IMR-90 (cell line): ENCODE data around the gene ADARB2. TPM values are rescaled to one million over a fixed set of nuclear protein-coding genes. Genes with fewer than 3 reads are reported as not detected.

ENCODE experiments used
- ATAC-seq: fragments of 200-7000 bp; cut with Tn5 transposase; 2 replicates; pipeline ENCODE4 v1.9.1; 2020; ENCODE audit warnings: low read depth, mild to moderate bottlenecking, moderate library complexity
- BruUV-seq: library from RNA; stranded (reverse); fragments of 400-500 nt; replicated peaks from 2 replicates; lab custom pipeline; 2021; lab: Mats Ljungman, UMichigan
- CTCF ChIA-PET: fragments of 300-600 bp; formaldehyde crosslinking; extraction: SDS; loops from one replicate; lab custom pipeline; 2021; ENCODE audit warnings: antibody characterized with exemption; lab: Yijun Ruan, JAX
- POLR2A ChIA-PET: fragments of 300-600 bp; sonication (Branson Sonifier 250); formaldehyde crosslinking; loops from one replicate; lab custom pipeline; 2022; ENCODE audit warnings: antibody characterized with exemption; ENCODE audit not compliant: unreplicated experiment; lab: Charles Lee
- DNase-seq: peaks from one replicate; pipeline ENCODE4 v3.0.0; 2013
- H2AFZ ChIP-seq: replicated peaks from 2 replicates; pipeline ENCODE3; 2013; ENCODE audit warnings: low read length, mild to moderate bottlenecking; ENCODE audit not compliant: poor library complexity
- H2AK5ac ChIP-seq: 2 replicates; pipeline ENCODE4 v1.6.1; 2013; ENCODE audit warnings: low read depth, low read length, inconsistent platforms
- H2AK9ac ChIP-seq: replicated peaks from 2 replicates; pipeline ENCODE3; 2013; ENCODE audit warnings: mild to moderate bottlenecking, low read depth, low read length, moderate library complexity; ENCODE audit not compliant: poor library complexity
- H2BK120ac ChIP-seq: 2 replicates; pipeline ENCODE4 v1.6.1; 2013; ENCODE audit warnings: low read depth, low read length, inconsistent platforms
- H2BK15ac ChIP-seq: 3 replicates; pipeline ENCODE4 v1.6.1; 2013; ENCODE audit warnings: low read depth, low read length, inconsistent platforms
- H2BK20ac ChIP-seq: 2 replicates; pipeline ENCODE4 v1.6.1; 2013; ENCODE audit warnings: low read depth, mild to moderate bottlenecking, inconsistent platforms, low read length, moderate library complexity
- H2BK5ac ChIP-seq: 2 replicates; pipeline ENCODE4 v1.6.1; 2013; ENCODE audit warnings: mild to moderate bottlenecking, low read depth, low read length, inconsistent platforms; ENCODE audit not compliant: poor library complexity, severe bottlenecking
- H3K14ac ChIP-seq: replicated peaks from 2 replicates; pipeline ENCODE4 v1.6.1; 2013; ENCODE audit warnings: low read depth, low read length, inconsistent platforms
- H3K18ac ChIP-seq: 2 replicates; pipeline ENCODE4 v1.6.1; 2013; ENCODE audit warnings: low read depth, low read length, control low read depth
- H3K23ac ChIP-seq: 2 replicates; pipeline ENCODE4 v1.6.1; 2013; ENCODE audit warnings: low read depth, low read length, inconsistent platforms
- H3K27ac ChIP-seq: 2 replicates; pipeline ENCODE4 v1.5.1; 2013; ENCODE audit warnings: mild to moderate bottlenecking, control low read depth, low read length; ENCODE audit not compliant: insufficient read depth
- H3K27me3 ChIP-seq: 2 replicates; pipeline ENCODE4 v1.6.1; 2013; ENCODE audit warnings: low read length; ENCODE audit not compliant: control insufficient read depth, insufficient read depth
- H3K36me3 ChIP-seq: 2 replicates; pipeline ENCODE4 v1.6.1; 2013; ENCODE audit warnings: low read length, mixed read lengths; ENCODE audit not compliant: control insufficient read depth, insufficient read depth
- H3K4ac ChIP-seq: 2 replicates; pipeline ENCODE4 v1.6.1; 2013; ENCODE audit warnings: low read depth, low read length, inconsistent platforms
- H3K4me1 ChIP-seq: 2 replicates; pipeline ENCODE4 v1.6.1; 2013; ENCODE audit warnings: low read length, mixed read lengths; ENCODE audit not compliant: control insufficient read depth, insufficient read depth
- H3K4me2 ChIP-seq: 2 replicates; pipeline ENCODE4 v1.6.1; 2013; ENCODE audit warnings: low read depth, mild to moderate bottlenecking, control low read depth, low read length, moderate library complexity
- H3K4me3 ChIP-seq: 2 replicates; pipeline ENCODE4 v1.5.1; 2013; ENCODE audit warnings: low read depth, mild to moderate bottlenecking, control low read depth, low read length, moderate library complexity; ENCODE audit not compliant: insufficient read depth
- H3K56ac ChIP-seq: 2 replicates; pipeline ENCODE4 v1.6.1; 2013; ENCODE audit warnings: low read length, inconsistent platforms; ENCODE audit not compliant: insufficient read depth; ENCODE audit errors: extremely low read depth
- H3K79me1 ChIP-seq, 2 experiments: 2 replicates each; pipeline ENCODE4 v1.6.1; 2013; ENCODE audit warnings: low read length in 2 of 2, inconsistent platforms in 1 of 2, low read depth in 1 of 2
- H3K9ac ChIP-seq: 2 replicates; pipeline ENCODE4 v1.6.1; 2013; ENCODE audit warnings: low read depth, low read length, control low read depth
- H3K9me1 ChIP-seq: 2 replicates; pipeline ENCODE4 v1.6.1; 2013; ENCODE audit warnings: low read length, inconsistent platforms; ENCODE audit not compliant: insufficient read depth
- H3K9me3 ChIP-seq: 2 replicates; pipeline ENCODE4 v1.6.1; 2013; ENCODE audit warnings: low read length; ENCODE audit not compliant: control insufficient read depth, insufficient read depth
- H4K20me1 ChIP-seq: 2 replicates; pipeline ENCODE4 v1.6.1; 2013; ENCODE audit warnings: low read length, inconsistent platforms; ENCODE audit not compliant: insufficient read depth
- H4K5ac ChIP-seq: 2 replicates; pipeline ENCODE4 v1.6.1; 2013; ENCODE audit warnings: mild to moderate bottlenecking, low read depth, low read length, control low read depth
- H4K8ac ChIP-seq, 2 experiments: 2 replicates each; pipeline ENCODE4 v1.6.1; 2013; ENCODE audit warnings: low read depth in 2 of 2, low read length in 2 of 2, control low read depth in 1 of 2, inconsistent platforms in 1 of 2
- H4K91ac ChIP-seq: 2 replicates; pipeline ENCODE4 v1.6.1; 2013; ENCODE audit warnings: low read depth, low read length, inconsistent platforms; ENCODE audit not compliant: insufficient read depth
- CEBPB ChIP-seq: IDR thresholded peaks from 2 replicates; pipeline ENCODE4 v1.6.1; 2012; ENCODE audit warnings: low read depth, low read length, improper control_type of control experiment
- ELK1 ChIP-seq: fragments of 150-350 bp; IDR thresholded peaks from 2 replicates; pipeline ENCODE4 v1.6.1; 2016; ENCODE audit warnings: low read depth, mild to moderate bottlenecking, low read length, moderate library complexity, borderline replicate concordance
- FOS ChIP-seq: fragments of 150-350 bp; IDR thresholded peaks from 2 replicates; pipeline ENCODE4 v1.6.1; 2016; ENCODE audit warnings: low read depth, low read length
- MAZ ChIP-seq: IDR thresholded peaks from 2 replicates; pipeline ENCODE4 v1.6.1; 2012; ENCODE audit warnings: low read depth, mild to moderate bottlenecking, low read length, improper control_type of control experiment, moderate library complexity, borderline replicate concordance
- POLR2A ChIP-seq: IDR thresholded peaks from 2 replicates; pipeline ENCODE4 v1.6.1; 2012; ENCODE audit warnings: mild to moderate bottlenecking, low read depth, low read length
- RFX5 ChIP-seq: IDR thresholded peaks from 2 replicates; pipeline ENCODE4 v1.8.0; 2012; ENCODE audit warnings: low read depth, mild to moderate bottlenecking, low read length, moderate library complexity
- SMC3 ChIP-seq: fragments of 150-350 bp; IDR thresholded peaks from 2 replicates; pipeline ENCODE4 v1.6.1; 2016; ENCODE audit warnings: low read depth, mild to moderate bottlenecking, antibody characterized with exemption, low read length, moderate library complexity
- WGBS, 2 experiments: methylation state at CpG; one replicate each; pipeline versions ENCODE4 v1.1.5 to v1.1.7; 2013; ENCODE audit warnings: missing lambda C conversion rate in 2 of 2; ENCODE audit not compliant: insufficient read length in 1 of 2; ENCODE audit errors: extremely low coverage in 2 of 2; 5-methylcytosine and 5-hydroxymethylcytosine counted together
- dilution Hi-C: fragments of 300-500 bp; cut with HindIII; formaldehyde crosslinking; loops from one replicate; pipeline ENCODE4 v1.14.3; 2018; ENCODE audit warnings: low sequenced_read_pairs; ENCODE audit not compliant: unreplicated experiment
- in situ Hi-C: fragments of 300-500 bp; cut with MboI; formaldehyde crosslinking; loops from 3 replicates; pipeline ENCODE4 v1.14.3; 2019; ENCODE audit warnings: low sequenced_read_pairs, inconsistent platforms, mixed read lengths
- intact Hi-C: fragments of 100-400 bp; cut with micrococcal nuclease; formaldehyde crosslinking; loops from 2 replicates; pipeline ENCODE4 v1.10.0; 2022
- polyA plus RNA-seq, 3 experiments: library from polyadenylated mRNA; depleted of rRNA; stranded (reverse); fragments of >200 nt; gene quantifications; 2 replicates each; pipeline ENCODE4 v1.2.3, GENCODE V29; 2012; ENCODE audit warnings: low replicate concordance in 1 of 3
- total RNA-seq: library from RNA; depleted of rRNA; stranded (reverse); fragments of >200 nt; gene quantifications from 2 replicates; pipeline ENCODE4 v1.2.3, GENCODE V29; 2012

Gene ADARB2
- total and polyA plus RNA-seq, 2 of the 4 experiments (the other 2 are of a cell fraction) = not detected

DNA sequence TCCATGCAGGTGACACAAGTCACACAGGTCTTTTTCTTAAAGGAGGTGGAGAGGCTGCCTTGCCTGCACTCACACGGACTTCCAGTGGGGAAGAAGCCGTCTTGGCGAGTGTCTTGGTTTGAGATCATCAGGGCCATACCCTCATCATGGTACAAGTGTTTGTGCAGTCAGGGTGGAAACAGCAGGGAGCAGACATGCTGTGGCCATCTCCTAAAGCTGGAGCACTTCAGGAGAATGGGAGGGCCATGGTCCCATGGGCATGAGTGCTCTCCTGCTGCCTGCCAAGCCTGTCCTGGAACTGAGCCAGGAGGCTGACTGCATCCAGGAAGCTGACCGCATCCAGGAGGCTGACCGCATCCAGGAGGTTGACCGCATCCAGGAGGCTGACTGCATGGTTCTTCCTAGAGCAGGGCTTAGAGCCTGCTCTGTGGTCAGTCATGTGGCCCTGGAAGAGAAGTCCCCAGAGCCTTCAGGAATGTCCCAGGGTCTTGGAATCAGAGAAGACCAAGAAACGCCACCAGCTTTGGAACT lies 98.4 kb downstream of the ADARB2 start:
- BruUV-seq = no TSS peak
- Histone ChIP-seq H3K79me1 (no peaks in the 10 kb centered on the region), H2BK120ac (no peak overlapping the region), H2BK20ac (no peak overlapping the region), H3K4me1 (no peaks in the 10 kb centered on the region), H2BK5ac (no peak overlapping the region), H2BK15ac (no peak overlapping the region), H3K9ac (no peak overlapping the region), H4K5ac (no peak overlapping the region), H4K20me1 (no peaks in the 10 kb centered on the region), H3K27ac (no peak overlapping the region), H2AK9ac (no peak overlapping the region), H3K18ac (no peak overlapping the region), H3K9me3 (peaks cover 28% of the 10 kb centered on the region), H2AFZ (no peak overlapping the region), H3K4me2 (no peak overlapping the region), H2AK5ac (no peak overlapping the region), H3K4ac (no peak overlapping the region), H3K14ac (no peak overlapping the region), H3K4me3 (no peak overlapping the region), H3K56ac (no peak overlapping the region), H4K8ac (no peak overlapping the region), H3K9me1 (no peaks in the 10 kb centered on the region), H3K23ac (no peak overlapping the region), H3K36me3 (no peaks in the 10 kb centered on the region), H3K27me3 (no peaks in the 10 kb centered on the region), H4K91ac (no peak overlapping the region)
- ATAC-seq (no peak), DNase-seq (no peak)
- TF ChIP-seq SMC3 (no peak), MAZ (no peak), CEBPB (no peak), RFX5 (no peak), POLR2A (no peak), ELK1 (no peak), FOS (no peak)
- dilution Hi-C loops = no loop called here
- 69% methylated on average over 5 of the region's 7 CpGs; no CpG with 5 or more reads in 1 of the 2 experiments for WGBS, 2 experiments
- intact Hi-C loops = no loop called here
- in situ Hi-C loops = no loop called here
- ChIA-PET POLR2A (no interaction called here), CTCF (no interaction called here)
